Transverse colon (tissue), 4 donors: ENCODE results near the gene ATP5PD.

Experiments used
- CTCF ChIP-seq, 5 experiments: fragments of 200-600 bp in 3 of 5; fragments of 450-650 bp in 2 of 5; sonication (generic) in 3 of 5; IDR thresholded peaks; 1 replicate in 2 of 5; 2 replicates in 3 of 5; pipeline ENCODE4 v1.5.1; 2016 to 2017; ENCODE audit warnings: antibody characterized with exemption in 5 of 5, inconsistent platforms in 3 of 5, mild to moderate bottlenecking in 2 of 5, moderate library complexity in 1 of 5
- EP300 ChIP-seq: sonication (generic); formaldehyde crosslinking; IDR thresholded peaks from one replicate; pipeline ENCODE4 v1.6.1; 2017; ENCODE audit warnings: antibody characterized with exemption, low read depth
- POLR2A ChIP-seq: fragments of 450-650 bp; IDR thresholded peaks from one replicate; pipeline ENCODE4 v1.6.1; 2016; ENCODE audit warnings: antibody characterized with exemption, mild to moderate bottlenecking, moderate library complexity
- POLR2AphosphoS5 ChIP-seq, 3 donors: sonication (generic); formaldehyde crosslinking; IDR thresholded peaks; one replicate each; pipeline ENCODE4 v1.6.1; 2016; ENCODE audit warnings: antibody characterized with exemption in 3 of 3

- TF ChIP-seq POLR2A (peak; percentile 39), CTCF (IDR thresholded peaks at IDR 0.05) (no peak), EP300 (no peak), POLR2AphosphoS5 (IDR thresholded peaks at IDR 0.05) (no peak)
Measured at GRCh38 chr17:75094871-75095399, 48.2 kb upstream of the ATP5PD start.
